Breast epithelium (tissue), 4 donors: Measurements from ENCODE around the gene C11orf68. TPM values are rescaled to one million over a fixed set of nuclear protein-coding genes. Genes with fewer than 3 reads are reported as not detected.

Experiments used
- DNase-seq, 2 donors: peaks; one replicate each; pipeline ENCODE4 v3.0.0-alpha.2; 2019; ENCODE audit warnings: low spot score in 2 of 2
- H3K27ac ChIP-seq, 2 donors: fragments of 200-600 bp; sonication (generic) in 1 of 2; one replicate each; pipeline ENCODE4 v1.5.1; 2016 to 2019; ENCODE audit warnings: mild to moderate bottlenecking in 1 of 2
- H3K27me3 ChIP-seq, 2 donors: fragments of 200-600 bp; sonication (generic) in 1 of 2; one replicate each; pipeline versions ENCODE4 v1.5.1 to v1.6.0; 2017 to 2019; ENCODE audit warnings: control low read depth in 1 of 2, mild to moderate bottlenecking in 1 of 2
- H3K36me3 ChIP-seq: fragments of 200-600 bp; one replicate; pipeline ENCODE4 v1.5.1; 2019
- H3K4me1 ChIP-seq, 2 donors: fragments of 200-600 bp; sonication (generic); one replicate each; pipeline ENCODE4 v1.5.1; 2016 to 2019; ENCODE audit warnings: control low read depth in 1 of 2
- H3K4me3 ChIP-seq, 3 donors: fragments of 200-600 bp; sonication (generic); 1 replicate in 2 of 3; 2 replicates in 1 of 3; pipeline ENCODE4 v1.5.1; 2016 to 2019; ENCODE audit warnings: mild to moderate bottlenecking in 3 of 3, moderate library complexity in 2 of 3
- H3K9me3 ChIP-seq, 2 donors: fragments of 200-600 bp; sonication (generic) in 1 of 2; one replicate each; pipeline ENCODE4 v1.5.1; 2016 to 2019; ENCODE audit warnings: control low read depth in 1 of 2
- POLR2A ChIP-seq: fragments of 450-650 bp; IDR thresholded peaks from one replicate; pipeline ENCODE4 v1.6.1; 2016; ENCODE audit warnings: antibody characterized with exemption, mild to moderate bottlenecking, moderate library complexity
- POLR2AphosphoS5 ChIP-seq, 3 donors: sonication (generic); formaldehyde crosslinking; IDR thresholded peaks; one replicate each; pipeline ENCODE4 v1.6.1; 2017; ENCODE audit warnings: antibody characterized with exemption in 3 of 3
- intact Hi-C: fragments of 100-400 bp; cut with DNase I; formaldehyde crosslinking; loops from one replicate; pipeline ENCODE4 v1.15.1; 2023; ENCODE audit warnings: low total_unique reads
- total RNA-seq, 3 donors: library from RNA; depleted of rRNA; stranded (reverse); fragments of >200 nt; gene quantifications; one replicate each; pipeline ENCODE4 v1.1.0, GENCODE V29; 2016
- TF ChIP-seq, protein P1 (sequence below), 3 donors: fragments of 450-650 bp; IDR thresholded peaks; one replicate each; pipeline ENCODE4 v1.5.1; 2016 to 2017; ENCODE audit warnings: antibody characterized with exemption in 3 of 3, mild to moderate bottlenecking in 3 of 3, moderate library complexity in 3 of 3

Gene C11orf68
- total RNA-seq, 3 donors from 2014 or later = 16.7 to 20.3 (median 19.7) TPM

DNA sequence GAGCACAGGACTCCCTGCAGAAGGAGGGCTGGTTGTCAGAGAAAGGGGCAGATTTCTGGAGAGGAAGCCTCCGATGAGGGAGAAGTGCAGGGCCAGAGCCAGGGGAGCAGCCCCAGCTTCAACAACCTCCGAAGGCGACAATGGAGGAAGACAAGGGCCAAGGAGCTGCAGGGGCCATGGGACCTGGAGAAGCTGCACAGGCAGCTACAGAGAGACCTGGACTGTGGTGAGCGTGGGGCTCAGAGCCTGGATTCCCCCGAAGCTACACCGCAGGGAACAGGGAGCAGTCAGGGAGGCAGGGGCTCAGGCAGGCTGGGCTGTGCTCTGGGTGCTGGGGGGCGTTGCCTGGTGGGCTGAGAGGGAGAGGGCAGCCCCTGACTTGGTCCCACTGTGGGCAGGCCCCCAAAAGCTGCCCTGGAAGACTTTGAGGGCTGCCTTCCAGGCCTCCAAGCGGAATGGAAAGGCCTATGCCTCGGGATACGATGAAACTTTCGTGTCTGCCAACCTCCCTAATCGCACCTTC is 28.8 kb upstream of the C11orf68 start:
- TF ChIP-seq, protein P1, sequence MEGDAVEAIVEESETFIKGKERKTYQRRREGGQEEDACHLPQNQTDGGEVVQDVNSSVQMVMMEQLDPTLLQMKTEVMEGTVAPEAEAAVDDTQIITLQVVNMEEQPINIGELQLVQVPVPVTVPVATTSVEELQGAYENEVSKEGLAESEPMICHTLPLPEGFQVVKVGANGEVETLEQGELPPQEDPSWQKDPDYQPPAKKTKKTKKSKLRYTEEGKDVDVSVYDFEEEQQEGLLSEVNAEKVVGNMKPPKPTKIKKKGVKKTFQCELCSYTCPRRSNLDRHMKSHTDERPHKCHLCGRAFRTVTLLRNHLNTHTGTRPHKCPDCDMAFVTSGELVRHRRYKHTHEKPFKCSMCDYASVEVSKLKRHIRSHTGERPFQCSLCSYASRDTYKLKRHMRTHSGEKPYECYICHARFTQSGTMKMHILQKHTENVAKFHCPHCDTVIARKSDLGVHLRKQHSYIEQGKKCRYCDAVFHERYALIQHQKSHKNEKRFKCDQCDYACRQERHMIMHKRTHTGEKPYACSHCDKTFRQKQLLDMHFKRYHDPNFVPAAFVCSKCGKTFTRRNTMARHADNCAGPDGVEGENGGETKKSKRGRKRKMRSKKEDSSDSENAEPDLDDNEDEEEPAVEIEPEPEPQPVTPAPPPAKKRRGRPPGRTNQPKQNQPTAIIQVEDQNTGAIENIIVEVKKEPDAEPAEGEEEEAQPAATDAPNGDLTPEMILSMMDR (IDR thresholded peaks at IDR 0.05) = no peak
- TF ChIP-seq POLR2A (no peak), POLR2AphosphoS5 (IDR thresholded peaks at IDR 0.05) (no peak)
- Histone ChIP-seq H3K27me3 (peaks cover 0 to 5% of the 10 kb centered on the region in 2 donors), H3K4me1 (no peaks in the 10 kb centered on the region), H3K4me3 (no peak overlapping the region), H3K36me3 (no peaks in the 10 kb centered on the region), H3K27ac (no peak overlapping the region), H3K9me3 (no peaks in the 10 kb centered on the region)
- DNase-seq = no peak
- intact Hi-C loops = no loop called here

DNA sequence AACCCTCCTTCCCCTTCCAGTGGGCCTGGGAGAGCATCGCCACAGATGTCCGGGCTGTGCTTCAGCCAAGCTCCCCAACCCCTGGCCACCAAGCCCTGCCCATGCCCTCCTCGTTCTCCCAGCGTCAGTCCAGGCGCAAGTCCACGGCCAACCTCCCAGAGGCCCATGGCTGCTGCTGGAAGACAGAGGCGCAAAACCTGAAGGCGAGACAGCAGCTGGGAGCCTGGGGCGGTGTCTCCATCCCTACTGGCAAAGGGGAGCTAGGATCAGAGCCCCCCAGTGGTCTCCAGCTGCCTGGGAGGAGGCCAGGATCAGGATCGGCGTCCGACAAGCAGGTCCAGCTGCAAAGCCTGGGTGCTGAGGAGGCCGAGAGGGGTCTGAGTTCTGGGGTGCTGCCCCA is 28.3 kb upstream of the C11orf68 start:
- DNase-seq = no peak
- intact Hi-C loops = no loop called here
- TF ChIP-seq POLR2A (no peak), POLR2AphosphoS5 (IDR thresholded peaks at IDR 0.05) (no peak)
- TF ChIP-seq, protein P1 (IDR thresholded peaks at IDR 0.05) = no peak
- H3K9me3 ChIP-seq = no peaks in the 10 kb centered on the region
- peaks cover 0 to 5% of the 10 kb centered on the region in 2 donors for H3K27me3 ChIP-seq
- no peak overlapping the region for H3K4me3 ChIP-seq
- no peaks in the 10 kb centered on the region for H3K36me3 ChIP-seq
- H3K27ac ChIP-seq = no peak overlapping the region
- no peaks in the 10 kb centered on the region for H3K4me1 ChIP-seq

DNA sequence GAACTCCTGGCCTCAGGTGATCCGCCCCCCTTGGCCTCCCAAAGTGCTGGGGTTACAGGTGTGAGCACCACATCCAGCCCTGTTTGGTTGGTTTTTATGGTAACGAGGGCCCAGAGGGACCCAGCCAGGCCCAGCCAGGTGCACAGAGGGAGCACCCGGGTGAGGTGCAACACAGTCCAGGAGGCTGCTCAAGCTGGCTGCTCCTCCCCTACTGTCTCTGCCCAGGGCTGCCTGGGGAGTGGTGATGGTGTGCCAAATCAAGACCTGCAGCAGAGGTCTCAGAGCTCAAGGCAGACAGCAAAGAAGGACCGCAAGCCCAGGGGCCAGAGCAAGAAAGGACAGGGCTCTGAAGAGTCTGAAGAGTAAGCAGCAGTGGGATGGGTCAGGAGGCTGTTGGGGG is 27.8 kb upstream of the C11orf68 start:
- no peak overlapping the region for H3K4me3 ChIP-seq
- TF ChIP-seq, protein P1 (IDR thresholded peaks at IDR 0.05) = no peak
- no peak for TF ChIP-seq POLR2AphosphoS5 (IDR thresholded peaks at IDR 0.05)
- TF ChIP-seq POLR2A = no peak
- H3K4me1 ChIP-seq = no peaks in the 10 kb centered on the region
- intact Hi-C loops = no loop called here
- H3K36me3 ChIP-seq = no peaks in the 10 kb centered on the region
- no peak for DNase-seq
- no peaks in the 10 kb centered on the region for H3K9me3 ChIP-seq
- no peak overlapping the region for H3K27ac ChIP-seq
- H3K27me3 ChIP-seq = peaks cover 0 to 5% of the 10 kb centered on the region in 2 donors

DNA sequence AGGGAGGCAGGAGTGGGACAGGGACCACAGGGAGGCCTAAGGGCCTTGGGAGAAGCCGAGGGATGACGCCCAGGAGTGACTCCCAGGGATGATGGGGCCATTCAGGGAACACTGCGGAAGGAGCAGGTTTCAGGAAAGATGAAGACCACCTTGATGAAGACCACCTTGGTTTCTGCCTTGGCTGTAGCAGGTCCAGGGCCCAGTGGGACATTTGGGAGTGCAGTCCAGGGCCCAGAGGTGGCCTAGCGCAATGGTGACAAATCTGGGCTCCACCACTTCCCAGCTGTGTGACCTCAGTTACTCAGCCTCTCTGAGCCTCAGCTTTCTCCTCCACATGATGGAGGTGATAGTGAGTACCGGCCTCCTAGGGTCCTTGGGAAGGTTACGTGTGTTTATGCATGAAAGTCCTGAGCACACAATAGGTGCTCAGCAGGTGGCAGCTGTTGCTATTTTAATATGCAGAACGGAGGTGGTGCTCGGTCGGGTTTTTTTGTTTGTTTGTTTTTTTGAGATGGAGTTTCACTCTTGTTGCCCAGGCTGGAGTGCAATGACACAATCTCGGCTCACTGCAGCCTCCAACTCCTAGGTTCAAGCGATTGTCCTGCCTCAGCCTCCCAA is 27.2 kb upstream of the C11orf68 start:
- no peaks in the 10 kb centered on the region for H3K9me3 ChIP-seq
- TF ChIP-seq POLR2A (no peak), POLR2AphosphoS5 (IDR thresholded peaks at IDR 0.05) (no peak)
- TF ChIP-seq, protein P1 (IDR thresholded peaks at IDR 0.05) = no peak
- intact Hi-C loops = no loop called here
- H3K4me3 ChIP-seq = no peak overlapping the region
- no peaks in the 10 kb centered on the region for H3K36me3 ChIP-seq
- H3K27me3 ChIP-seq = peaks cover 0 to 5% of the 10 kb centered on the region in 2 donors
- H3K4me1 ChIP-seq = no peaks in the 10 kb centered on the region
- no peak overlapping the region for H3K27ac ChIP-seq
- no peak for DNase-seq

DNA sequence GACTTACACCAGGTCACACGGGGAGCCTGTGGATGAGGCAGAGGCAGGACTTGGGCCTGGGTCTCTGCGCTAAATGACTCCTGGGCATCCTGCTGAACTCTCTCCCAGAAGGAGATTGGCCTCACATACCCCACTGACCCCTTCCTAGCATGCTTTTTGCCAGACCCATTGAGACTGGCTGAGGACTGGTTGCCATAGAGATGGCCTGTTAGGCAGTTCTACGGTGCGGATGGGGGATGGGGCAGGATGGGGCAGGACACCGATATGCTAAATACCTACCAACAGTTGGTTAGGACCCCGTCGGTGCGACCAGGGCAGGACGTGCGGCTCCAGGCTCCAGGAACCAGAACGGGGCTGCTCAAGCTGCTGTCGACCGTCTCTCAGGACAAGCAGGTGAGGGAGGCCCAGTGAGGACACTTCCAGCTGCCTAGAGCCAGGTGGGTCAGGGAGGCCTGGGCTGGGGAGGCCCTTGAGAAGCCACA is 26.6 kb upstream of the C11orf68 start, which contains the start of gene TSGA10IP:
Gene TSGA10IP (plus strand): TSS at position 51 of the 482 bp plus-strand sequence. CDS start 196 bp downstream, at position 247.
- intact Hi-C loops = no loop called here
- H3K27ac ChIP-seq = no peak within 1 kb of the TSS
- H3K27me3 ChIP-seq = peaks cover 0 to 5% of the 10 kb centered on the region in 2 donors
- TF ChIP-seq, protein P1 (IDR thresholded peaks at IDR 0.05) = no peak
- no peak for TF ChIP-seq POLR2A
- no peak for TF ChIP-seq POLR2AphosphoS5 (IDR thresholded peaks at IDR 0.05)
- DNase-seq = no peak
- no peak within 1 kb of the TSS for H3K4me3 ChIP-seq
- no peaks in the 10 kb centered on the region for H3K4me1 ChIP-seq
- H3K36me3 ChIP-seq = no peaks in the 10 kb centered on the region
- no peaks in the 10 kb centered on the region for H3K9me3 ChIP-seq
